HEK293T (cell line): ENCODE results near the gene SCAND1.

Experiments
- ELF4 ChIP-seq: fragments of 450-650 bp; IDR thresholded peaks from 2 replicates; pipeline ENCODE4 v1.6.1; 2017; ENCODE audit warnings: antibody characterized with exemption
- LEF1 ChIP-seq: fragments of 450-650 bp; IDR thresholded peaks from 2 replicates; pipeline ENCODE4 v1.6.1; 2017; ENCODE audit warnings: mild to moderate bottlenecking, borderline replicate concordance
- SP1 ChIP-seq: fragments of 450-650 bp; IDR thresholded peaks from 2 replicates; pipeline ENCODE4 v1.6.1; 2017
- ZNF384 ChIP-seq: fragments of 450-650 bp; IDR thresholded peaks from 2 replicates; pipeline ENCODE4 v1.6.1; 2016

GRCh38 chr20:35978041-35978513 lies 23.8 kb upstream of the SCAND1 start:
- no peak for TF ChIP-seq ELF4
- TF ChIP-seq LEF1: no peak
- TF ChIP-seq ZNF384: no peak
- no peak for TF ChIP-seq SP1
